A549 treated with ZK216348 at 1 μM for 4 hours (cell line): ENCODE results near the gene ARHGEF5. TPM values are rescaled to one million over a fixed set of nuclear protein-coding genes. Genes with fewer than 3 reads are reported as not detected.

Source experiments
- total RNA-seq: library from RNA; stranded (reverse); fragments of 200-300 nt; extraction: Qiagen RNA extraction; gene quantifications from 5 replicates; pipeline ENCODE4 v1.2.3, GENCODE V29; 2022; ENCODE audit warnings: low read depth

Gene ARHGEF5
- total RNA-seq: 1.6 to 2.7 TPM (median 2.5 TPM) in 5 replicates

DNA sequence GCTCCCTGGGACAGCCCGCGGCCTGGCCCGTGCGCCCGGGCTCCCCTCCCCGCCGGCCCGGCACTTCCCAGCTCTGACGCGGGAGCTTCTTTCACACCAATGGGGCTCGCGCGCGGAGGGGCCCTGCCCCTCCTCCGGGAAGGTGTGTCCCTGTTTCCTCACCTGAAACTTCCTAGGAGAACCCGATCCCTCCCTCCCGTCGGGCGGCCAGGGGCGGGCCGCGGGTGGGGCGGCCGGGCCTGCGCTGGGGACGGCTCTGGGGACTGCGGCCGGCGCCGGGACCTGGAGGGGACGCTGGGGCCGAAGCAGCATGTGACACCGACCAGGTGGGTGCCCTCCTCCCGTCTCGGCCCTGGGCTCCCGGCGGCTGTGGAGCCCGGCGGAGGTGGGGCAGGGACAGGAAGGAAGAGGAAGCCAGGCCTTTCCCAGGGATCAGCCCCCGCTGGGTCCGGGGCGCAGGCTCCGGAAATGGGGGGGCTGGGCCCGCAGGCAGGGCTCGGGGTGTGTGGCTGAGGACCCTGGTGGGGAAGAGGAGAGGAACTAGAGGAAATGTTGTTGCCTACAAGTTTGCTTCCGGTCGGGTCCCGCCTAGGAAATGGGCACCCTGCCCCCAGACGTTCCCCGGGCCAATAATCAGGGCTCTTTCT lies at the start of gene ARHGEF5:
ARHGEF5 (plus strand) TSS at position 227 of the 647 bp plus-strand sequence. CDS start 7,268 bp downstream, outside the sequence.

DNA sequence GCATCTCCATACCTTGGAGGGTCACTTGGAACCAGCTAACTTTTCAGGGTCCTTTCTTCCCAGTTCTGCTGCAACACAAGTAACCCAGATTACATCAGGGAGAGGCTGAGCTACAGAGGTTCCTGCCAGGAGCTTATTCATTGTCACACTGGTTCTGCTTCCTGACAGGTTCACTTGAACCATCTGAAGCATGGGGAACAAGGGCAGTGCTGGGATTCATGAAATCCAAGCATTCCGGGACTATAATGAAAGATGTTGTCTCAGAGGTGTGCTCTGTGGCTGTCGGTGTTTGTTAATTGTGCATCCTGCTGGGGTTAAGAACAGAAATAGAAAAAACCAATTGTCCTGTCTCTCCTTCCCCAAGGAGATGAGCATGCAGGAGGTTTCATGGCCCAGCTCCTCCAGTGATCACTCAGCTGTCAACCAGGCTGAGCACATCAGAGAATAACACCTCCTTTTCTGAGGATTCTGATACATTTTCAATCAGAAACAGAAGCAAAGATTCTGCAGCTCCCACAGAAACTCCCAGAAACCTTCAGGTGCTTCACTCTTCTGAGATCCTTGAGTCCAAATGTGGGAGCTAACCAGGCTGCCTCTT lies 43.2 kb upstream of the ARHGEF5 start, which contains the start of gene OR2A1:
OR2A1 (plus strand) TSS at position 548 of the 598 bp plus-strand sequence. CDS start 5,706 bp downstream, outside the sequence.

DNA sequence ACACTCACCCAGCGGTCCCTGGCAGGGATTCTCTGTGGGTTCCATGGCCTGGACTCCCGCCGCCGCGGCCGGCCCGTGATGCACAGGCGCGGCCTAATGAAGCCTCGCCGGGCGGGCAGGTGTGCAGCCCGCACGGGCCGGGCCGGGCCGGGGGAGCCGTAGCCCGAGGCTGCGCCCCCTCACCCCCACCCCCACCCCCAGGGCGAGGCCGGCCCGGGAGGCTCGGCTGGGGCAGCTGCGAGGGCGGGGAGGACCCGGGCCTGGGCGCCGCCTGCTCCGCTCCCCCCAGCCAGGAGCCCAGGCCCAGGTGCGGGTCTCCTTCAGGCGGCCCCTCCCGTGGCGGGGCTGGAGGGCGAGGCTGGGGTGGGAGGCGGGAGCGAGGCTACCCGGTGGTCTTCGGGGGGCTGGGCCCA lies 48.5 kb downstream of the ARHGEF5 start, which contains the start of gene NOBOX:
NOBOX (minus strand) TSS at position 45 of the 413 bp plus-strand sequence.

Other genes with a start within 250 kb of the ARHGEF5 start
- gene OR2A2, start 245.8 kb upstream of the ARHGEF5 start, total RNA-seq: not detected in 5 replicates
- gene OR2A14, start 232.2 kb upstream of the ARHGEF5 start, total RNA-seq: not detected in 5 replicates
- gene CTAGE4, start 171.9 kb upstream of the ARHGEF5 start, total RNA-seq: not detected in 5 replicates
- 0.15 to 0.51 TPM (median 0.33 TPM) in 5 replicates for gene ARHGEF35, start 159.6 kb upstream of the ARHGEF5 start, total RNA-seq
- not detected in 5 replicates for gene OR2A42, start 115.8 kb upstream of the ARHGEF5 start, total RNA-seq
- not detected in 5 replicates for gene OR2A7, start 90.6 kb upstream of the ARHGEF5 start, total RNA-seq
- not detected in 5 replicates for gene CTAGE8, start 86.1 kb upstream of the ARHGEF5 start, total RNA-seq
- not detected in 5 replicates for gene OR2A1, start 43.0 kb upstream of the ARHGEF5 start, total RNA-seq
- not detected in 5 replicates for gene NOBOX, start 48.3 kb downstream of the ARHGEF5 start, total RNA-seq